Cardiac septum (tissue), 1 donor: ENCODE data around the gene SCD5. TPM values are rescaled to one million over a fixed set of nuclear protein-coding genes. Genes with fewer than 3 reads are reported as not detected.

Experiments
- DNase-seq: peaks from one replicate; pipeline ENCODE4 v3.0.0-alpha.2; 2020; ENCODE audit warnings: low spot score
- intact Hi-C: fragments of 100-400 bp; cut with DNase I; formaldehyde crosslinking; loops from one replicate; pipeline ENCODE4 v1.14.0; 2022
- total RNA-seq: library from RNA; stranded (reverse); fragmentation: NEBNext Ultra II Directional; extraction: Animal tissue kit (Norgen Biotek cat#: 25700); gene quantifications from one replicate; pipeline ENCODE4 v1.2.1, GENCODE V29; 2021
- donor health status: DM: no; HTN: no; CAD: no.

Gene SCD5
- total RNA-seq, 1 donor from 2014 or later, result 2.1 TPM

GRCh38 chr4:82744284-82744968, 54.2 kb downstream of the SCD5 start:
- intact Hi-C loops, result no loop called here

GRCh38 chr4:82741188-82741587, 57.4 kb downstream of the SCD5 start:
- DNase-seq, result no peak
- intact Hi-C loops, result loop anchor here (2.0 kb wide), 1 partner anchor 278 kb away; no protein-coding TSS in a partner anchor

More at GRCh38 chr4:82744284-82744968, 54.2 kb downstream of the SCD5 start:
- DNase-seq, result no peak

- no peak for DNase-seq
- intact Hi-C loops, result loop anchor here (2.0 kb wide), 1 partner anchor 277 kb away; no protein-coding TSS in a partner anchor
These were observed 59.1 kb downstream of the SCD5 start for GRCh38 chr4:82739287-82740190.

GRCh38 chr4:82737354-82737753, 61.2 kb downstream of the SCD5 start:
- intact Hi-C loops, result no loop called here

GRCh38 chr4:82733636-82734035, 65.0 kb downstream of the SCD5 start:
- intact Hi-C loops, result no loop called here
- DNase-seq, result no peak

More at GRCh38 chr4:82737354-82737753, 61.2 kb downstream of the SCD5 start:
- DNase-seq, result no peak

GRCh38 chr4:82728301-82728700, 70.3 kb downstream of the SCD5 start:
- no peak for DNase-seq
- intact Hi-C loops, result no loop called here

- no peak for DNase-seq
- intact Hi-C loops, result no loop called here
These were observed 72.0 kb downstream of the SCD5 start for GRCh38 chr4:82726596-82726995.

GRCh38 chr4:82721819-82722423, 76.7 kb downstream of the SCD5 start:
- DNase-seq, result no peak
- intact Hi-C loops, result no loop called here

GRCh38 chr4:82718162-82718940, 80.2 kb downstream of the SCD5 start:
- intact Hi-C loops, result no loop called here
- no peak for DNase-seq

GRCh38 chr4:82715731-82716617, 82.6 kb downstream of the SCD5 start:
- no peak for DNase-seq
- intact Hi-C loops, result no loop called here

GRCh38 chr4:82713856-82714255, 84.7 kb downstream of the SCD5 start:
- DNase-seq, result no peak
- intact Hi-C loops, result no loop called here

GRCh38 chr4:82712561-82712960, 86.0 kb downstream of the SCD5 start:
- no peak for DNase-seq
- intact Hi-C loops, result no loop called here

GRCh38 chr4:82711158-82711785, 87.3 kb downstream of the SCD5 start:
- DNase-seq, result no peak
- intact Hi-C loops, result no loop called here

- intact Hi-C loops, result no loop called here
- no peak for DNase-seq
These were observed 88.2 kb downstream of the SCD5 start for GRCh38 chr4:82710197-82710929.

- DNase-seq, result no peak
- intact Hi-C loops, result no loop called here
These were observed 89.6 kb downstream of the SCD5 start for GRCh38 chr4:82708982-82709381.

GRCh38 chr4:82706349-82707000, 92.1 kb downstream of the SCD5 start:
- DNase-seq, result no peak
- intact Hi-C loops, result no loop called here

- no peak for DNase-seq
- intact Hi-C loops, result no loop called here
These were observed 92.7 kb downstream of the SCD5 start for GRCh38 chr4:82705928-82706300.
